Measurements from ENCODE around the gene AXIN2.
A peak's percentile ranks its signal among the peaks of the same experiment; 100 is the strongest.

The AXIN2 gene, protein sequence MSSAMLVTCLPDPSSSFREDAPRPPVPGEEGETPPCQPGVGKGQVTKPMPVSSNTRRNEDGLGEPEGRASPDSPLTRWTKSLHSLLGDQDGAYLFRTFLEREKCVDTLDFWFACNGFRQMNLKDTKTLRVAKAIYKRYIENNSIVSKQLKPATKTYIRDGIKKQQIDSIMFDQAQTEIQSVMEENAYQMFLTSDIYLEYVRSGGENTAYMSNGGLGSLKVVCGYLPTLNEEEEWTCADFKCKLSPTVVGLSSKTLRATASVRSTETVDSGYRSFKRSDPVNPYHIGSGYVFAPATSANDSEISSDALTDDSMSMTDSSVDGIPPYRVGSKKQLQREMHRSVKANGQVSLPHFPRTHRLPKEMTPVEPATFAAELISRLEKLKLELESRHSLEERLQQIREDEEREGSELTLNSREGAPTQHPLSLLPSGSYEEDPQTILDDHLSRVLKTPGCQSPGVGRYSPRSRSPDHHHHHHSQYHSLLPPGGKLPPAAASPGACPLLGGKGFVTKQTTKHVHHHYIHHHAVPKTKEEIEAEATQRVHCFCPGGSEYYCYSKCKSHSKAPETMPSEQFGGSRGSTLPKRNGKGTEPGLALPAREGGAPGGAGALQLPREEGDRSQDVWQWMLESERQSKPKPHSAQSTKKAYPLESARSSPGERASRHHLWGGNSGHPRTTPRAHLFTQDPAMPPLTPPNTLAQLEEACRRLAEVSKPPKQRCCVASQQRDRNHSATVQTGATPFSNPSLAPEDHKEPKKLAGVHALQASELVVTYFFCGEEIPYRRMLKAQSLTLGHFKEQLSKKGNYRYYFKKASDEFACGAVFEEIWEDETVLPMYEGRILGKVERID

DNA sequence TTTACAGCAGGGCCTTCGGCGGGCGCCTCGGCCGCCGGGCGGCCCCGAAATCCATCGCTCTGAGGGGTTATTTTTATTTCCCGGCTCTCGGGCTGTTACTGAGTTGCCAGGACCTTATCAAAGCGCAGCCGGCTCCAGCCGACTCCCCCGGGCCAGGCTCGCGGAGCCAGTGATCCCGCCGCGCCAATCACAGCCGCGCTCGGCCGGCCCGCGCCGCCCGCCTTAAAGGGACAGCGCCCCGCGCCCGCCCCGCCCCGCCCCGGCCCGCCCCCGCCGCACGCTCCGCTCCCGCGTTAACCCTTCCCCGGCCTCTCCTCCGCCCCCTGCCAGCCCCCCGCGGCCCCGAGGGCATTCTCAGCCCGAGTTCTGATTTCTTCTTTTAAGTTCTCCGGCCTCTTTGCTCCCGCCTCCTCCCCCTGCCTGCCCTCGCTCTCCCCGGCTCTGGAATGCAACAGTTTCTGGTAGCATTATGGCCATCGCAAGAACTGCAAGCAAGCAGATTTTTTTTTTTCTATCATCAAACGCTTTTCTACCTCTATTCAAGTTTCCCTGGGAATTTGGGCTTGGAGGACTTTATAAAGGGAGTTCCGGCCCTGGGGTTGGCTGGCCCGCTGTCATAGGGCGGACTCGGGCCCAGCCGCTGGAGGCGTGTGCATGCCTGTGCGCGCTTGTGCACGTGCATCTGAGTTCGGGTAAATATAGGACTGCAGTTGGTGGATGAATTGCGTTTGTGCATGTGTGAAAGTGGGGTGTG, at the start of gene AXIN2:
TSS of gene AXIN2 (minus strand) at position 197 of the 754 bp plus-strand sequence. CDS start 3,028 bp downstream, outside the sequence.
- DNase-seq, result peak; percentile 91

GRCh38 chr17:65609749-65610148, 48.3 kb upstream of the AXIN2 start:
- no peak for DNase-seq

DNA sequence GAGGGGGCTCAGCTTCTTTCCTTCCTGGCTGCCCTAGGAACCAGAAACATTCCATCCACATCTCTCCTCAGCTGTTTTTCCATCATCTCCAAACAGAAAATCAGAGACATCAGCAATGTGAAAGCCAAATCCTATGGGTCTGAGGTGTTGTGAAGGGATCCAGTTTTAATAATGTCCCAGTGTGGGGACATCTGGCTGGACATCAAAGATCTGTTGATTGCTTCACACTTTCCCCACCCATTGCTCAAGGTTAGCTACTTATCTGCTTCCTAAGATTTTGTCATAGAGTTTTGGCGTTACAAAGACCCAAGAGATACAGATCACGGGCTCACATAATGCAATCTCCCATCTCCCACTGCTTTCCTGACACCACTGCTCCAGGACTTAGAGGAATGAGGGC, 47.8 kb upstream of the AXIN2 start:
- DNase-seq, result no peak

DNA sequence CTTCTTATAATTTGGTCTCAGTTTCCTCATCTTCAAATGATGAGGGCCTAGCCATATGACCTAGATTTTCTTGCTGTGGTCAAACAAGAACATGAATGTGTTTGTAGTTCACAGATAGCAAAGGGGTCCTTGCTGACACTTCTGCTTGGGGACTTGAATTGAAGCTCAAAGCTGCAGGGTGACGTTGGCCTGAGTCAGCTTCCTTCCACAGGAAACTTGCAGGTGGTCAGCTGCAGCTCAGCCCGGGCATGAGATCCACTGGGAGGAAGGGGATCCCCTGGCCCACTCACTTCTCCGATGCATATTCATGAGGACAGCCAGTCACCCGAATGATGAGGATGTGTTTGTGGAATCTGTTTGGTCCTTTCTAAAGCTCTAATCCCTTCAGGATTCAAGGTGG, 42.6 kb upstream of the AXIN2 start:
- no peak for DNase-seq

- no peak for DNase-seq
Measured at GRCh38 chr17:65601881-65602280, 40.4 kb upstream of the AXIN2 start.

DNA sequence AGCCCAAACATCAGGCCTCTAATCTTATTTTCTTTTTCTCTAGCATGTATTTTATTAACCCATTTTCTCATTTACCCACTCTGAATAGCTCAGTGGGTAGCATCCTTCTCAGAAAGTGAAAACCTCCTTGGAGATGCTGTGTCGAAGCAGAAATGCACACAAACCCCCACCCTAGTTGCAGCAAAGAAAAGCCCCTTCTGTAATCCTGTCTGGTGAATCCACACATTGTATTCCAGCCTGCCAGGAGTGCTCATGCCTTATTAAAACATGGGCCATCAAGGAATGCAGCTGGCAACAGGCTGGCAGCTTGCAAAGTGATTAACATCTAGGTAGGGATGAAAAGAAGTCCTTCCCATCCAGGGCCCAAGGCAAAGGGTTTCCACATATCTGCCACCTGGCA, 39.7 kb upstream of the AXIN2 start:
- DNase-seq, result no peak

DNA sequence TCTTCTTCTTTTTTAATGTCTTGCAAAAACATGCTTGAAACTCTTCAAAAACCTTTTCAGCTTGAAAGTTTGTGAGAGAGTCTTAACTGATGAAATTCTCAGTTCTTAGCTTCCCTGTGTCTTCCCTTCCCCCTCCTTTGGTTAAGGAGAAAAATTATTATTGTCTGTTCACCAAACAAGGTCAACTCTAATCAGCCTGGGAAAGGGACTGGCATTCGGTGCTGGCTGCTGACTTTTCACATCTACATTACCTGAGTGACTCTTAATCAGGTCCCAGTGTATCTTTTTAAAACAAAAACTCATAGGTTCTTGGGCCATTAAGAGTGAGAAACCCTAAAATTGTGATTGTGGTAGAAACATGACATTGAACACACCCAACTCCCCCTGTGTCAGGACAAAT, 39.1 kb upstream of the AXIN2 start:
- no peak for DNase-seq

GRCh38 chr17:65599650-65600049, 38.2 kb upstream of the AXIN2 start:
- DNase-seq, result no peak

- no peak for DNase-seq
Measured at GRCh38 chr17:65598746-65599145, 37.3 kb upstream of the AXIN2 start.

DNA sequence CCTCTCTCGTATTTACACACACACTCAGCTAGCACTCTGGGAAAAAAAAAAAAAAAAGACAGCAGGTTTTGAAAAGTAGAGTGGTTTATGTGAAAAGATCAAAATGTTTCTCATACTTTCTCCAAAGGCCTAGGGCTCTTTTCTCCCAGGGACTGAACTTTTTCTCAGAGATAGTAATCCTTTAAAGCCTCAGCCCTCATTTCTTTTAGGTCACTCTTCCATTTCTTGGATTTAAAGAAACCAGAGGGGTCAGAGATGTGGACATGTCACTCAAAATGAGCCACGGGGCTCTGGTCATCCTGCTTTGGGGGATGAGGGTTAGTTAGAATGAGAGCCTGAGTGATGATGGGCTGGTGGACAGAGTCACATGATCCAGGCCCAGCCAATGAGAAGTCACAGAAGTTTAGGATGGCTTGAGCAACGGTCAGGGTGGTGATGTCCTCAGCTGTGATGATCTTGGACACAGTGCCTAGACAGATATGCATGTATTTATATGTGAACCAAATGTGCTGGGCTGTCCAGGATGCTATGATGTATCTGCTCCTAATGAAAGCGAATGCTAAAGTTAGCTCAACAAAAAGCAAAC, 33.7 kb upstream of the AXIN2 start:
- no peak for DNase-seq

- DNase-seq, result no peak
Measured at GRCh38 chr17:65593855-65594845, 32.7 kb upstream of the AXIN2 start.

DNA sequence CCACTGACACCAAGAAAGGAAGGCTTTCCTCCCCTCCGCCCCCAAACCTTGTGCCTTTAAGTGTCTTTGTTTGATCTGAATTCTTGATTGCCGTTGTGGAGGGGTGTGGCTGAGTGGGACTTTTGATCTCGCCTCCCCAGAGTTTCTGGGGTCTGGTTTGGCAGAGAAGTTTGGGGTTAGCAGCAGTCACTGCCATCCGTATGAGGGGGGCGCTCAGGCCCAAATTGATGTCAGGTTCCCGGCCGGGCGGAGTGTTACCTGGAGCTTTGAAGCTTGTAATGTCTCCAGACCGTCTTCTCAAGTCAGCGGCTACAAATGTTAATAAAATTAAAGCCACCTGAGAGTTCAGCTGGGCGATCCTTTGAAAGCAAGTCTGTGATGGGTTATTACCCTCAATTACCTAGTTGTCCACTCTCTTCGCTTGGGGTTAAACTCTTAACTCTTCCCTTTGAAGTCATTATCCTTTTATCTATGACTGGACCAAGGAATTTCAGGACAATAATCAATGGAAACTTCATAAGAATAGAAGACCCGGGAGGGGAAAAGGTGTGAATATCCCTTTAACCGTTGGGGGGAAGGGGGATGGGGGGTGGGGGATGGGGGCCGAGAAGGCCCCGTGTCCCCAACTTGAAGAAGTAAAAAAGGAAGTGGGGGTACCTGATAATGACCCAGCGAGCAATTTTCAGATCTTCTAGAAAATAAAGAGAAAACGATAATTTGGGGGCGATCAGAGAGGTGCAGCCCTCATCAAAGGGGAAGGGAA, 31.8 kb upstream of the AXIN2 start:
- no peak for DNase-seq

DNA sequence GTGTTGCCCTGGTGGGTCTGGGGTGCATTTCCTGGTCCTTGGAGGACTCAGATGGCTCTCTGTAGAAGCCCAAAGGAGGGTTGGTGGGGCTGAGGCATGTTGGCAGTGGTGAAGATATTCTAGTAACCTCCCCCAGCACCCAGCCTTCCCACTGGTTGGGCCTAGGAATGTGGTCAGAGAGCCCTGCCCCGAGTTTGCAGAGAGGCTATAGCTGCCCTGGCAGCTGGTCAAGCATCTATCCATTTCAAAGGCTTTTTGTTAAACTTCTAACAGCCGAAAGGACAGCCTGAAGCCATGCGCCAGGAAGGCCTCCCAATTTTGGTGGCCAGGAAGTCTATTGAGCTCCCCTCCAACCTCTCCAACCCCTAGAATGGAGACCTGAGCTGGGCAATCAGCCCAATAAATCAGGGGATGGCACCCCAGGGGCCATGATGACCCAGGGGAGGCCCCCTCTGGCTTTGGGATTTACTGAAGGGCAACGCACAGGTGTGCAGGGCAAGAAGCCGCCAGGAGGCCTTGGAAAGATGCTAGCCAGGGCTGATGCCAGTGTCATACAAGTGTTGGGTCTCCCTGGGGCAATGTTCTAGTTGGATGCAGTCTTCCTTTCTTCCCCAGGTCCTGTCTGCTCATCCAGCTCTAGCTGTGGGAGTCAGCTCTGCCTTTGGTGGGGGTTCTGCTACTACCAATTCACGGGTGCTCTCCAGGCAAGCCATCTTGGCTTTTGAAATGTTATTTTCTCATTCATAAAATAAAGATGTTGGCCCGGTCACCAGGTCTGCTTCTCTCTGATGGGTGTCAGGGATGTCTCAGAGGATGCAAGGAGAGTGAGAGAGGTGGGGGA, 30.9 kb upstream of the AXIN2 start:
- DNase-seq, result no peak

GRCh38 chr17:65589321-65589720, 27.9 kb upstream of the AXIN2 start:
- DNase-seq, result no peak

DNA sequence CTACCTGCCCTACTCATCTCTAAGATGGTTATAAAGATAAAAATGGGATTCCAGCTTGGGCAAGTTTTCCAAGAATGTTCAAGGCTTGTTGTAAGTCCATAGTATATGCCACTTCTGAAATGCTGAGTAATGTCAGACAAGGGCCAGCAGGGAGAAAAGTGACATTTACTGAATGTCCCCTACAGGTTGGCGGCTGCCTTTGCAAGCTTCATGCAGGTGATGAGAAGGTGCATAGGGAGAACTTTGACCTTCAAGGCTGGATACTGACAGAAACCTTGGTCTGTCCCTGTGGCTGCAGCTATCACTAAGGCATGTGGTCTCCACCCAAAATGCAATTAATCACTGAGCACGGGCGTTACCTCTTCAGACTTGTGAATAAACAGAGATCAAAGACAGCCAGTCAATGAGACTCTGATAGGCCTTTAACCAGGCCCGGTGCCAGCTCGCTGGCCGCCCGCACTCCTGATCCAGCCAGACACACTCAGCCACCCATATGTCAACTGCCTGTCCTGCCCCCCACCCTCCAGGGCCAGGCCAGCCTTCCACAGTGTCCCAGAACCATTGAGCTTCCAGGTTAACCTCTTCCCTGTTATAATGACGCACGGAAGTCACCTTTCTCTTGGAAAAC, 26.8 kb upstream of the AXIN2 start:
- DNase-seq, result no peak

DNA sequence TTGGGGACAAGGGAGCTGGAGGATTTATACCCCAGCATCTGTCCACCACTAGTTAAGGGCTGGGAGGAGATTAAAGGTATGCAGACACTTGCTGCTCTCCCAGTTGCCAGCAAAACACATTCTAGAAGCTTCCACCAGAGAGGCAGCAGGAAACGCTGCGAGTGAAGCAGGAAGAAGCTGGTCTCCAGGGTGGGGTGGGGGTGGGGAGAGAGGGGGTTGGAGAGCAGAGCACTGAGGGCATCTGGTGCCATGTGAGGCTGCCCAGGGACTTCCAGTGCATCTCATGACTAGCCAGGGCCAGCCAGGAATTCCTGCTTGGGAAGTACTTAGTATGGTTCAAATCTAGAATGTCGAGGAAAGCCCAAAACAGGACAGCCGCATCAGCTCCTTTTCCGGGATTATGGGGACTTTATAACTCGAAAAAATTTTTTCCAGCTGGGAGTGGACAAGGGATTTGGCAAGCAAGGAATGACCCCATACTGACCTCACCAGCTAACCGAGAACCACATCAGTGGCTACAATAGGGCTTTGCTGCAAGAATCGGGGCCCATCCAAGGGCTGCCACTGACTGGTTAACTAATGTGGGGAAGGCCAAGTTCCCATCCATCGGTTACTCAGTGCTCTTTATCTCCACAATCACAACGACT, 26.2 kb upstream of the AXIN2 start:
- no peak for DNase-seq

DNA sequence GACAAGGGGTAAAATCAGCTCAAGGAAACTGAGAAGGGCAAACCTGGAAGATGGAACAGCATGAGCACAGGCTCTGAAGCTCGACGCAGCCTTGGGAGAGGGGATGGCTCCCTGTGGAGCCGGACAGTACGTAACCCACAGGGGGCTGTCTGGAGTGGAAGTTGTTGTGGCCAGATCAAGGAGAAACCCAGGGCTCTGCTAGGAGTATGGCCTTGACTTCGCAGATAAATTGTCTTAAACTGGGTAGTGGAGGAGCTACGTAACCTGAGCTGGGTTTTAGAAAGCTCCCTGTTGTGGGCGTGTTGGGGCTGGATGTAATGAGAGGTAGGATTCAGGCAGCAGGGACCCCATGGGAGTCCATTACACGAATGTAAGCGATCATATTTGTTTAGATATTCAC, 25.5 kb upstream of the AXIN2 start:
- DNase-seq, result no peak

DNA sequence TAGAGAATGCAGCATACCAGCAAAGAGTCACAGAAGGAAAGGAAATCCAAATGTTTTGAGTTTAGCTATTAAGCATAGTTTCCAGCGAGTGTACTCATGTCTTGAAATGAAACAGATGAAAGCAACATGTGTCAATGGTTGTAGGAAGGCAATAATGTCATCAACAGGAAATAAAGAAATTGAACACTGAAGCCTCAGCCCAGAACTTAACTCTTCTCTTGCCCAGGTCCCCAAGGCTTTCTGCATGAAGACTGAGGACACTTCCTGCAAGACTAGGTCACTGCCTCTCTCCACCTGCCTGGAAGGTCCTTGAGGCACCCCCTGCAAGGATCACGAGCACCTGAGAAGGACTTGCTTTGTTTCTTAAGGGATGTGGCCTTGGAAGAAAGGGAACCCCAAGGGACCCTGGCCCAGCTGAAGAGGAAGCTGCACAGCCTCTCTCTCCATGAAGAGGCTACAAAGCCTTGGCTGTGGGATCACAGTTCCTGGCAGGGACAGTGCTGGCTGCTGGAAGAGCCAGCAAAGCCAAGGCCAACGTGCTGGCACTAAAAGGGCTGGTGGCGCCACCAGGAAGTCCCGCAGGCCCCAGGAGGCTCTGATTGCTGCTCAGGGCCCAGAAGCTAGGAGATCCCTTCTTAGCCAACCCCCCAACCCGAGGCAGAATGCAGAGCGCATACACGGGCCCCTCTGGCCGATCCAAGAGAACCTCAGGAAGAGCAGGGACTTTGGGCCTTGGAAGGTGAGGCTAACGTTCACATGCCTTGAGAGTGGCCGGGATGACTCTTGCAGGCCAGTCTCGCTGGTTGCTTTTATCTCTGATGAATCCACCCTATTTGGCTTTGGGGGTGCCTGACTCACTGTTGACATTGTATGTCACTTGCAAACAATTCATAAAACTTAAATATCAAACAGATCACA, 23.4 kb upstream of the AXIN2 start:
- no peak for DNase-seq
